Measurements from ENCODE around the gene RIN3.

RIN3 gene

DNA sequence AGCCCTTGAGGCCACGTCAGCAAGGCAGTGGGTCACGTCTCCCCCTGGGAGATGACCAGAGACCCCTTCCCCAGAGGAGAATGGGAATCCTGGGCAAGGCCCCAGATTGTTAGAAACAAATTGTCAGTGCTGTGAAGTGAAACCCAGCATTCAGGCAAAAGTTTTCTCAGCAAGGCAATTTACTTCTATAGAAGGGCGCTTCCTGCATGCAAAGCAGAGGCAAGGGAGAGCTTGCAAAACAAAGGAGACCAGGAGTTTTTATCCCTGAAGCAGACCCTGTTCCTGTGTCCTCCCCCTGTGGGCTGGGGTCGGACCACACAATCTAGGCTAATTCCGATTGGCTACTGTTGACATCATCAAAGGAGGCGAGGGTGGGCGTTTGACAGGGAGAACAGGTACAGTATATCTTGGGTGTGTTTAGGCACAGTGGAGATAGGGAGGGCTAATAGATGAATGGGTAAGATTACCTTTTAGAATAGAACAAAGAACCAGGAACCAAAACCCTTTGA lies 114.2 kb downstream of the RIN3 start:
- DNase-seq (ENCODE audit: low spot score): no peak
- in situ Hi-C loops (cut with MboI; ENCODE audit: low pct_unique_long_range_greater_than_20kb, low sequenced_read_pairs, unreplicated experiment): no loop called here
- TF ChIP-seq, protein P1, sequence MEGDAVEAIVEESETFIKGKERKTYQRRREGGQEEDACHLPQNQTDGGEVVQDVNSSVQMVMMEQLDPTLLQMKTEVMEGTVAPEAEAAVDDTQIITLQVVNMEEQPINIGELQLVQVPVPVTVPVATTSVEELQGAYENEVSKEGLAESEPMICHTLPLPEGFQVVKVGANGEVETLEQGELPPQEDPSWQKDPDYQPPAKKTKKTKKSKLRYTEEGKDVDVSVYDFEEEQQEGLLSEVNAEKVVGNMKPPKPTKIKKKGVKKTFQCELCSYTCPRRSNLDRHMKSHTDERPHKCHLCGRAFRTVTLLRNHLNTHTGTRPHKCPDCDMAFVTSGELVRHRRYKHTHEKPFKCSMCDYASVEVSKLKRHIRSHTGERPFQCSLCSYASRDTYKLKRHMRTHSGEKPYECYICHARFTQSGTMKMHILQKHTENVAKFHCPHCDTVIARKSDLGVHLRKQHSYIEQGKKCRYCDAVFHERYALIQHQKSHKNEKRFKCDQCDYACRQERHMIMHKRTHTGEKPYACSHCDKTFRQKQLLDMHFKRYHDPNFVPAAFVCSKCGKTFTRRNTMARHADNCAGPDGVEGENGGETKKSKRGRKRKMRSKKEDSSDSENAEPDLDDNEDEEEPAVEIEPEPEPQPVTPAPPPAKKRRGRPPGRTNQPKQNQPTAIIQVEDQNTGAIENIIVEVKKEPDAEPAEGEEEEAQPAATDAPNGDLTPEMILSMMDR (IDR thresholded peaks at IDR 0.05; ENCODE audit: extremely low read depth, insufficient read depth, missing control alignments): no peak

DNA sequence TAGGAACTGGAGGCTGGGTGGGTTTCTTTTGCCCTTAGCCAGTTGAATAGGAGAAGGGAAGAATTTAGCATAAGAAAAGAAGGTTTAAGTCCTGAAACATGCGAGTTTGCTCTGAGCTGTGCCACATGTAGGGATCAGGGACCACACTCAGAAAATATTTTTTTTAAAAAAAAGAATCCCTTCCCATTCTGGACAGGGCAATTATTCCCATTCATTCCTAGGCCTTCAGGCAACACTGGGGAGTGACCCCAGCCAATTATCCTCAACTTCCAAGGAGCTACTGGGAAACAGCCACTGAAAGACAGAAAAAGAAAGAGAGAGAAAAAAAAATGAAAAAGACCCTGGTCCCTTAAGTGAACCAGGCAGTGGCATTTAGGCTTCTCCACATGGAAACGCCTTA lies 115.1 kb downstream of the RIN3 start:
- no peak for DNase-seq (ENCODE audit: low spot score)
- TF ChIP-seq, protein P1 (IDR thresholded peaks at IDR 0.05; ENCODE audit: extremely low read depth, insufficient read depth, missing control alignments): no peak
- in situ Hi-C loops (cut with MboI; ENCODE audit: low pct_unique_long_range_greater_than_20kb, low sequenced_read_pairs, unreplicated experiment): no loop called here

DNA sequence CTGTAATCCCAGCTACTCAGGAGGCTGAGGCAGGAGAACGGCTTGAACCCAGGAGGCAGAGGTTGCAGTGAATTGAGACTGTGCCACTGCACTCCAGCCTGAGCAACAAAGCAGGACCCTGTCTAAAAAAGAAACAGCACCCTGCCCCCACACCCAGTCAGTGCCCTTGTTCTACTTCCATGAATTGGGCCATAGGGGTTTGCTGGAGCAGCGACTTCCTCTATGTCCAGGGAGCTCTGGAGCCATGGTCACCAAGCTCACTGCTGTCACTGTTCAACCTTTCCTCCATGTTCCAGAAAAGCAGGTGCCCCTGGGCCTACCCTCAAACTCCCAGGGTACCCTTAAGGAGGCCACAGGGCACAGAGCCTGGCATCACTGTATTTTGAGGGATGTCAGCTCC lies 116.8 kb downstream of the RIN3 start:
- no peak for DNase-seq (ENCODE audit: low spot score)
- TF ChIP-seq, protein P1 (IDR thresholded peaks at IDR 0.05; ENCODE audit: extremely low read depth, insufficient read depth, missing control alignments): no peak
- in situ Hi-C loops (cut with MboI; ENCODE audit: low pct_unique_long_range_greater_than_20kb, low sequenced_read_pairs, unreplicated experiment): no loop called here

DNA sequence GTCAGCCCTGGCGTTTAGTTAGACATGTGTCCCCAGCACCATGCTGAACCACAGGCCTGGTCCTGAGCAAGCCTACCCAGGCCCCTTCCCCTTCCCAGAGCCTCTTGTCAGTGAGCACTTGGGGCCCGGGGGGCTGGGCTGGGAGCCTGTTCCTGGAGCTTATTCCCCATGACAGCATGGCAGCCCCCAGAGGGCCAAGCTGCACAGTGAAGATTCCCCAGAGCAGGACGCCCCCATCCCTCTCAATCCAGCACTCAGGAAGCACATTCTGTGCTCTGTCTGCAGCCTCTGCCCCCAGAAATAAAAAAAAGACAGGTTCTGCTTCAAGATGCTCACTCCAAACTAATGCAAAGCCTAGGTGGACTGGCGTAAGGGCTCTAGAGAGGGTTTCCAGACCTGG lies 117.5 kb downstream of the RIN3 start:
- in situ Hi-C loops (cut with MboI; ENCODE audit: low pct_unique_long_range_greater_than_20kb, low sequenced_read_pairs, unreplicated experiment): no loop called here
- DNase-seq (ENCODE audit: low spot score): no peak
- TF ChIP-seq, protein P1 (IDR thresholded peaks at IDR 0.05; ENCODE audit: extremely low read depth, insufficient read depth, missing control alignments): no peak

DNA sequence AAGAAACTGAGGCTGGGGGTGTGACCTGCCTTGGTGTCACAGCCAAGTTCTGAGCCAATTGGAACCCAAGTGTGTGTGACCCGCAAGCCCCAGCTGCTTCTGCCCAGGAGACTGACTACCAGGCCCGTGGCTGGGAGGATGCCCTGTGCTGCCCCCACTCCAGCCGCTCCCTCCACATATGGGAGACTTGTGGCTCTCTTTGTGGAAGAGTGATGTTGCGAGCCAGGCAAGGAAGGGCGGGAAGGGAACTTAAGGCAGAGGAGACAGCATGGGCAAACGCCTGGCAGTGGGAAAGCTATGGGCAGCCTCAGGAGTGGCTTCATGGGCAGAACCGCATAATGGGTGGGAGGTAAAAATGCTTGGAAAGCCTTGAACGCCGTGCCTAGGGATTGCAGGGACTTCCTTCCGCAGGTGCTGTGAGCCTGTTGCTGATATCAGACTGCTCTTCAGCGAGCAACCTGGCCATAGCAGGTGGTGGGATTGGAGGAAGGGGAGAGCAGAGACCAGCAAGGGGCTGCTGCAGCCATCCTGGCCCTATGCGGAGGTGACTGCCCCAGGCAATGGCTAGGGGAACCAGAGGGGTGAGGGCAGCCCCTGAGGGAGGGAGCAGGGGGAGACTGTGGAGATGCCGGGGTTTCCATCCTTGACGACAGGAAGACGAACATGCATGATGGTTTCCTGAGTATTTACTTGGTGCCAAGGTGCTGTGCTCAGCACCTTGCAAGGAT lies 119.1 kb downstream of the RIN3 start:
- in situ Hi-C loops (cut with MboI; ENCODE audit: low pct_unique_long_range_greater_than_20kb, low sequenced_read_pairs, unreplicated experiment): no loop called here
- no peak for DNase-seq (ENCODE audit: low spot score)
- TF ChIP-seq, protein P1 (IDR thresholded peaks at IDR 0.05; ENCODE audit: extremely low read depth, insufficient read depth, missing control alignments): no peak

DNA sequence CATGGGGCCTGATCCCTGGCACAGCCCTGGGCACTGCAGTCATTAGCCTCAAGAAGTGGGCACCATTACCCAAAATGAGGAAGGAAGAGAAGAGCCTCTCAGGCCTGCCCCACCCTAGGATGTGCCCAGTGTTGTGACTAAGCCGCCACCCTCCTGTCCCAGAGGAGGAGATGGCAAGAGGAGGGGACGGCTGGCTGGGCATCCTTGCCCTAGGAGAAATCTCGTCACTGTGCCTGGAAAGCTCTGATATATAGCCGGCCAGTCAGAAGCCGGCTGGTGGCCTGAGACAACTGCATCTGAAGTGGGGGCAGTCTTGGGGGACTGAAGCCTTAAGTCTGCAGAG lies 119.7 kb downstream of the RIN3 start:
- TF ChIP-seq, protein P1 (IDR thresholded peaks at IDR 0.05; ENCODE audit: extremely low read depth, insufficient read depth, missing control alignments): no peak
- in situ Hi-C loops (cut with MboI; ENCODE audit: low pct_unique_long_range_greater_than_20kb, low sequenced_read_pairs, unreplicated experiment): no loop called here
- DNase-seq (ENCODE audit: low spot score): no peak
